CD4-positive, CD25-positive, alpha-beta regulatory T cell (primary cell): ENCODE data around the gene RRP15. TPM values are rescaled to one million over a fixed set of nuclear protein-coding genes. Genes with fewer than 3 reads are reported as not detected.
A peak's percentile ranks its signal among the peaks of the same experiment; 100 is the strongest.

ENCODE experiments used
- ATAC-seq, 2 donors: fragments of 150-1000 bp; cut with Tn5 transposase; one replicate each; pipeline ENCODE4 v1.10.0; 2021; ENCODE audit warnings: low read depth in 2 of 2, moderate number of reproducible peaks in 2 of 2, moderate library complexity in 1 of 2
- DNase-seq, 3 donors: peaks; one replicate each; pipeline versions ENCODE4 v3.0.0 to v3.0.0-alpha.2; 2012 to 2022; ENCODE audit warnings: mixed read lengths in 1 of 3
- H3K27ac ChIP-seq: one replicate; pipeline ENCODE4 v1.7.0; 2013; ENCODE audit warnings: mild to moderate bottlenecking, low read length; ENCODE audit not compliant: insufficient read depth, poor library complexity, severe bottlenecking
- H3K27me3 ChIP-seq: one replicate; pipeline ENCODE4 v1.7.0; 2013; ENCODE audit warnings: low read length; ENCODE audit not compliant: control insufficient read depth, insufficient read depth
- H3K36me3 ChIP-seq: one replicate; pipeline ENCODE4 v1.7.0; 2013; ENCODE audit warnings: mild to moderate bottlenecking, low read length, moderate library complexity; ENCODE audit not compliant: control insufficient read depth, insufficient read depth
- H3K4me1 ChIP-seq: 2 replicates; pipeline ENCODE4 v1.7.0; 2013; ENCODE audit warnings: mild to moderate bottlenecking, low read length; ENCODE audit not compliant: insufficient read depth, control insufficient read depth, poor library complexity, severe bottlenecking
- H3K4me3 ChIP-seq: one replicate; pipeline ENCODE4 v1.7.0; 2013; ENCODE audit warnings: low read depth, mild to moderate bottlenecking, low read length, moderate library complexity
- H3K9me3 ChIP-seq, 2 experiments: 1 replicate in 1 of 2; 2 replicates in 1 of 2; pipeline ENCODE4 v1.7.0; 2013; ENCODE audit warnings: low read length in 2 of 2, mild to moderate bottlenecking in 1 of 2, moderate library complexity in 1 of 2; ENCODE audit not compliant: control insufficient read depth in 2 of 2
- H3K27ac Mint-ChIP-seq, 3 donors: one replicate each; pipeline ENCODE4 v1.8.0; 2020 to 2022; ENCODE audit warnings: mild to moderate bottlenecking in 3 of 3, mixed read lengths in 3 of 3, moderate library complexity in 2 of 3
- H3K27me3 Mint-ChIP-seq: one replicate; pipeline ENCODE4 v1.8.0; 2022; ENCODE audit warnings: mild to moderate bottlenecking, mixed read lengths
- H3K36me3 Mint-ChIP-seq: one replicate; pipeline ENCODE4 v1.8.0; 2020; ENCODE audit warnings: mixed read lengths
- H3K4me1 Mint-ChIP-seq, 4 donors: one replicate each; pipeline ENCODE4 v1.8.0; 2020 to 2022; ENCODE audit warnings: mixed read lengths in 4 of 4, mild to moderate bottlenecking in 1 of 4
- H3K4me3 Mint-ChIP-seq, 4 donors: one replicate each; pipeline ENCODE4 v1.8.0; 2020 to 2022; ENCODE audit warnings: mild to moderate bottlenecking in 4 of 4, mixed read lengths in 4 of 4, moderate library complexity in 3 of 4
- H3K9me3 Mint-ChIP-seq, 7 donors: one replicate each; pipeline ENCODE4 v1.8.0; 2020 to 2022; ENCODE audit warnings: mixed read lengths in 7 of 7, mild to moderate bottlenecking in 3 of 7, moderate library complexity in 2 of 7
- polyA plus RNA-seq, 4 donors: library from polyadenylated mRNA; unstranded; fragments of 300-500 nt; fragmentation: Illumina TruSeq; gene quantifications; one replicate each; pipeline ENCODE4 v1.2.3, GENCODE V29; 2021
- total RNA-seq: library from RNA; stranded (reverse); gene quantifications from one replicate; pipeline ENCODE4 v1.2.3, GENCODE V29; 2022

The RRP15 gene
- total and polyA plus RNA-seq, 5 donors from 2014 or later: 9.2 to 22.8 (median 13.1) TPM

DNA sequence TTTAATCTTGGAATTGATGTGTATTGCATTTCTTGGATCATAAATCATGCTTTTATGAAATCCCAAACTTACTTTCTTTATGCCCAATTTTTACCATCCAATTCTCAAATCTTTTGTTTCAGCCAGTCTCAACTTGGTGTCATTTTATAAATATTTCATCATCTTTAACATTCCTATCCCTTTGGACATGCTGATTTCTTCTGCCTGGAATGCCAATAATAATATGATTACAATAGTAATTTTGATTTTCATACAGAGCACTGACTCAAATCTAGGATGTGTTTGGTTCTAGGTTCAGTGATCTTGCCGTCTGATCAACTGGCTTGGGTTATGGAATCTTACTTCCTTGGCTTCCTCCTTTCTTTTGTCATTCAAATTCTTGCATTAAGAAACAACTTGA lies 12.8 kb downstream of the RRP15 start:
- ATAC-seq: no peak

DNA sequence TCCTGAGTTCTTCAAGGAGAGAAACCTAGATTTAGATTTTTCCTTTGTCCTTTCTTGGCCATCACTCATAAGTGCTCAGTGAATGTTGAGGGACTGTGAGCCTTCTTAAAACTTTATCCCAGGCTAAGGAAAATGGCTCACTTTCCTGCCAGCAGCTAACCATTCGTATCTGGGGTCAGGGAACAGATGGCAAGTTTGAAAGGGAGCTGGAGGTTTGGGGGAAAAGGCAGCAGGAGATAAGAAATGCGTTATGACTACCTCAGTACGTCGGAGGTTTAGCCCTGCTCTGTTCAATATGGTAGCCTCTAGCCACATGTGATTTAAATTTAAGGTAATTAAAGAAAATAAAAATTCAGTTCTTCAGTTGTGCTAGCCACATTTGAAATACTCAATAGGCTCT lies 13.3 kb downstream of the RRP15 start:
- Histone ChIP-seq H3K9me3 (no peaks in the 10 kb centered on the region), H3K27ac (no peak overlapping the region), H3K4me1 (peaks cover 4% of the 10 kb centered on the region), H3K27me3 (no peaks in the 10 kb centered on the region), H3K4me3 (no peak overlapping the region), H3K36me3 (peaks cover 9% of the 10 kb centered on the region)
- Mint-ChIP-seq H3K9me3 (no peaks in the 10 kb centered on the region), H3K36me3 (peaks cover 22% of the 10 kb centered on the region), H3K27me3 (no peaks in the 10 kb centered on the region), H3K27ac (no peak overlapping the region), H3K4me3 (no peak overlapping the region), H3K4me1 (peaks cover 0 to 43% (median 12%) of the 10 kb centered on the region in 4 donors)
- ATAC-seq (no peak), DNase-seq (no peak)

More for the DNA sequence above, 12.8 kb downstream of the RRP15 start:
- DNase-seq: no peak
- H3K27me3 Mint-ChIP-seq: no peaks in the 10 kb centered on the region
- peaks cover 0 to 46% (median 12%) of the 10 kb centered on the region in 4 donors for H3K4me1 Mint-ChIP-seq
- H3K4me3 ChIP-seq: no peak overlapping the region
- H3K36me3 ChIP-seq: peaks cover 9% of the 10 kb centered on the region
- H3K9me3 Mint-ChIP-seq: no peaks in the 10 kb centered on the region
- no peaks in the 10 kb centered on the region for H3K27me3 ChIP-seq
- no peak overlapping the region for H3K4me3 Mint-ChIP-seq
- peaks cover 22% of the 10 kb centered on the region for H3K36me3 Mint-ChIP-seq
- peaks cover 4% of the 10 kb centered on the region for H3K4me1 ChIP-seq
- no peak overlapping the region for H3K27ac Mint-ChIP-seq
- no peak overlapping the region for H3K27ac ChIP-seq
- H3K9me3 ChIP-seq: no peaks in the 10 kb centered on the region

DNA sequence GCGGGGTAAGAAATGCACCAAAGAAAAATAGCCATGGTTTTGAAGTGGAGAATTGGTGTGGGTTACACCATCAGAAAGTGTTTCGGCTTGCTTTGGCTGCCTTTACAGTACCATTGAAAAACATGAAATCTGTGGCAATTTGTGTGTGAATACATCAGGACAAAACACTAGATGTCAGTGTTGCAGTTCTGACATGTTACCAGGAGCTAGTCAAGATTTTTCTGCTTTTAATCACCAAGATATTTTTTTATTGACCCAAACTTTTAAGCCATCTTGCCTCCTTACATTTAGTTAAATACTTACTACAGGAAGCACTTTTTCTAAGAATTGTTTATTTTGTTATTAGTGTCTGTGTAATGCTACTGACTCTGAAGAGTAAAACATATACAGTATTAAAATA lies 14.3 kb downstream of the RRP15 start:
- no peak overlapping the region for H3K4me3 ChIP-seq
- H3K27me3 ChIP-seq: no peaks in the 10 kb centered on the region
- DNase-seq: peak in 1 of 3 donors; percentile 24
- H3K27ac ChIP-seq: no peak overlapping the region
- H3K36me3 Mint-ChIP-seq: peaks cover 16% of the 10 kb centered on the region
- no peak overlapping the region for H3K4me3 Mint-ChIP-seq
- H3K9me3 ChIP-seq: no peaks in the 10 kb centered on the region
- H3K36me3 ChIP-seq: peaks cover 5% of the 10 kb centered on the region
- H3K27me3 Mint-ChIP-seq: no peaks in the 10 kb centered on the region
- H3K4me1 Mint-ChIP-seq: peaks cover 0 to 40% (median 14%) of the 10 kb centered on the region in 4 donors
- no peaks in the 10 kb centered on the region for H3K9me3 Mint-ChIP-seq
- ATAC-seq: no peak
- peaks cover 4% of the 10 kb centered on the region for H3K4me1 ChIP-seq
- no peak overlapping the region for H3K27ac Mint-ChIP-seq

DNA sequence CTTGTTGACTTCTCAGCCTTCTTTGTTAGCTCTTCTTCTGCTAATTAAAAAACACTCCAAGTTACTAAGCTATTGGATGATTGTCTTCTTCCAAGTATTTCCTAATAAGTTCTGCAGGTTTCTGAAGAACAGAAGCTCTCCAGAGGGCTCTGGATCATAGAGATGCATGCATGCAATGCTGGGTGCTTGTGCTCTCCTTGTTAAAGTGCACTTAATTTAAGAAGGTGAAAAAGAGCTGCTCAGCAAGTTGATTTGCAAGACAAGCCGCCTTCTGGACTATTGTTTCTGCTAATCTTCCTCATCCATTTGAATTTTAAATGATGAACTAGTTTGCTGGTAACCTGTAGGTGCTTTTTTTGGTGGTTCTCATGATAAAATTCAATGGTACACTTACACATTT lies 16.1 kb downstream of the RRP15 start:
- H3K4me3 ChIP-seq: no peak overlapping the region
- Mint-ChIP-seq H3K4me3 (no peak overlapping the region), H3K27ac (no peak overlapping the region), H3K36me3 (peaks cover 18% of the 10 kb centered on the region), H3K9me3 (no peaks in the 10 kb centered on the region), H3K27me3 (no peaks in the 10 kb centered on the region), H3K4me1 (peaks cover 0 to 38% (median 14%) of the 10 kb centered on the region in 4 donors)
- DNase-seq (no peak), ATAC-seq (no peak)
- H3K27ac ChIP-seq: no peak overlapping the region
- H3K36me3 ChIP-seq: peaks cover 22% of the 10 kb centered on the region
- no peaks in the 10 kb centered on the region for H3K27me3 ChIP-seq
- no peaks in the 10 kb centered on the region for H3K9me3 ChIP-seq
- peaks cover 4% of the 10 kb centered on the region for H3K4me1 ChIP-seq

DNA sequence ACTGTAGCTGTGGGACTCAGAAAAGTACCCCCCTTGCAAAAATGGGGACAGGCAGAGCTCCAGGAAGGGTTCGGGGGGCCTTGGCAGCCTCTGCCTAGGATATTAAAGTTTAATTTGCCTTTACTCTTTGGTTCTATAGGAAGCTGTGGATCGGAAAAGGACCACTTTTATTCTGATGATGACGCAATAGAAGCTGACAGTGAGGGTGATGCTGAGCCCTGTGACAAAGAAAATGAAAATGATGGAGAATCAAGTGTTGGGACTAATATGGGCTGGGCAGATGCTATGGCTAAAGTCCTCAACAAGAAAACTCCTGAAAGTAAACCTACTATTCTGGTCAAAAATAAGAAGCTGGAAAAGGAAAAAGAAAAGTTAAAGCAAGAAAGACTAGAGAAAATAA lies 17.1 kb downstream of the RRP15 start:
- Mint-ChIP-seq H3K36me3 (peaks cover 15% of the 10 kb centered on the region), H3K27ac (no peak overlapping the region)
- no peak for DNase-seq

DNA sequence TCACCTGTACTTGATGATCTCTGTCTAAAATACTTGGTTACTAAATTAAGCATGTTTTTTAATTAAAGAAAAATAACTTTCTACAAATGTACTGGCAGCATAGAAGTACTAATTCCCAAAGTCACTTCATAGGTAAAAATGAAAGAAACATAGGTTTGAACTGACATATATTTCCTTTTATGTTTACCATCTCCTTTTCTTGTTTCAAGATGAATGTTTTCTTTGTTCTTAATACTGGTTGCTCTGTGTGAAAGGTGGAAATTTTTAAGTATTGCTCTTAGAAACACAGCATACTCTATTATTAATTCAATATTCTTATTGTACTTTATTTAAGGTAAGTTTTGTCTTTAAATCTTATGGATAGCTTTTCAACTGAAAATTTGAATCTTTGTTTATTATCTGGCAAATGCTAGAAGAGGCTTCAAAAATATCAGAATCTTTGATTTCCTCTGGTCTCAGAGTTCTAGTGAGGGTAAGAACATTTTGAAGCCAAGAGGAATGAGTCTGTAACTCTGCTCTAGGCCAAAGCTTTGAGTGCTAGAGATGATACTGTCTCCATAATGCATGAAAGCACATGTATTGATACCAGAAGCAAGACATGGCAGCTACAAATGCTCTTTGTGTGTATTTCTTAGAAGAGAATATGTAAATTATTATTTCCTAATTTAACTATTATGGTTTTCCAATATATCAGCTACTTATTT lies 18.2 kb downstream of the RRP15 start:
- H3K4me1 ChIP-seq: peaks cover 4% of the 10 kb centered on the region
- Mint-ChIP-seq H3K27me3 (no peaks in the 10 kb centered on the region), H3K4me1 (peaks cover 0 to 24% (median 12%) of the 10 kb centered on the region in 4 donors), H3K4me3 (no peak overlapping the region), H3K36me3 (peaks cover 19% of the 10 kb centered on the region), H3K27ac (no peak overlapping the region), H3K9me3 (no peaks in the 10 kb centered on the region)
- no peak overlapping the region for H3K27ac ChIP-seq
- H3K36me3 ChIP-seq: peaks cover 30% of the 10 kb centered on the region
- DNase-seq (no peak), ATAC-seq (no peak)
- H3K9me3 ChIP-seq: no peaks in the 10 kb centered on the region
- H3K27me3 ChIP-seq: no peaks in the 10 kb centered on the region
- no peak overlapping the region for H3K4me3 ChIP-seq

More for the DNA sequence above, 17.1 kb downstream of the RRP15 start:
- no peak for ATAC-seq
- no peak overlapping the region for H3K27ac ChIP-seq
- Mint-ChIP-seq H3K4me3 (no peak overlapping the region), H3K27me3 (no peaks in the 10 kb centered on the region), H3K9me3 (no peaks in the 10 kb centered on the region), H3K4me1 (peaks cover 0 to 31% (median 13%) of the 10 kb centered on the region in 4 donors)
- no peak overlapping the region for H3K4me3 ChIP-seq
- H3K36me3 ChIP-seq: peaks cover 25% of the 10 kb centered on the region
- H3K4me1 ChIP-seq: peaks cover 4% of the 10 kb centered on the region
- no peaks in the 10 kb centered on the region for H3K27me3 ChIP-seq
- no peaks in the 10 kb centered on the region for H3K9me3 ChIP-seq

DNA sequence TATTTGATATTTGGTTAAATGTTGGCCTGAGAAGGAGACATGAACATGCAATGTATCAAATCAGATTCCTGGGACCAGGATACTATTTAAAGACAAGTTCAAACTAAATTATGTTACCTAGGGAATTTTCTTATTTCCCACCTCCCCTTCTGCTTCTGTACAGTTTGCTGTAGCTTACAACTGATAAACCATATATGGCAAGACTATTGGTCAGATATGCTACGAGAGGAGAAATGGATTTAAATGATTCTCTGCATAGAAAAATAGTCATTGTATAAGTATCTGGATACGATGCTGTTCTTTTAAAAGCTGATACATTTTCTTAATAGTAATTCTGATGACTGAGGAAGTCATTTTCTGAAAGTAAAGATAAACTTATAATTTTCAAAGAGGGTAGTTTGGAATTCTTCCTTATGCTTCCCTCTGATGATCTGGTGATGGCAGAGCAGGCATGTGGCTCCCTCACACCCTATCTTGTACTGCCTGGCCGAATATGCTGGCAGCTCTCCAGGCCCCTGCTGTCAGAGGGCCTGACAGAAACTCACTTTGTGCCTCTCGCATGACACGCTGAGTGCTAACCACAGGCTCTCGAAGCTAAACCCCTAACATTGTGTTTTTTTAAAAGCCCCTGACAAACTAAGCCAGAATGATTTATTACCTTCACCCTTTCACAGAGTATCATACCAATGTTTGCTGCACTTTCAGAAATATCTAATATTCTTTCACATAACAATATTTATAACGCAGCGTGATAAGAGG lies 19.4 kb downstream of the RRP15 start:
- ATAC-seq: no peak
- peaks cover 0 to 15% (median 5%) of the 10 kb centered on the region in 4 donors for H3K4me1 Mint-ChIP-seq

More for the DNA sequence above, 19.4 kb downstream of the RRP15 start:
- Mint-ChIP-seq H3K27me3 (no peaks in the 10 kb centered on the region), H3K4me3 (no peak overlapping the region), H3K9me3 (no peaks in the 10 kb centered on the region), H3K36me3 (peaks cover 26% of the 10 kb centered on the region), H3K27ac (no peak overlapping the region)
- Histone ChIP-seq H3K27ac (no peak overlapping the region), H3K4me3 (no peak overlapping the region), H3K36me3 (peaks cover 37% of the 10 kb centered on the region), H3K4me1 (peaks cover 4% of the 10 kb centered on the region), H3K27me3 (no peaks in the 10 kb centered on the region), H3K9me3 (no peaks in the 10 kb centered on the region)
- no peak for DNase-seq
